AG04449 (cell line): ENCODE results near the gene DDX54.
"Not testable (repeated sequence)": the region's sequence is repeated elsewhere in the genome, so short reads cannot be mapped to it uniquely, and the experiment has no call there.

Experiments used
- CTCF ChIA-PET: fragments of 350-600 bp; formaldehyde crosslinking; extraction: SDS; loops from one replicate; lab custom pipeline; 2021; ENCODE audit warnings: antibody characterized with exemption; lab: Yijun Ruan, JAX
- POLR2A ChIA-PET: fragments of 400-600, 350-600 bp; formaldehyde crosslinking; extraction: SDS; loops from one replicate; lab custom pipeline; 2020; ENCODE audit warnings: antibody characterized with exemption, inconsistent platforms; lab: Yijun Ruan, JAX
- DNase-seq: peaks from one replicate; pipeline ENCODE4 v3.0.0-alpha.2; 2010; ENCODE audit warnings: low read depth, low spot score
- H3K4me3 ChIP-seq: 2 replicates; pipeline ENCODE4 v1.5.1; 2011; ENCODE audit warnings: low read depth, mild to moderate bottlenecking, control low read depth, low read length
- TF ChIP-seq, protein P1 (sequence below): IDR thresholded peaks from one replicate; pipeline ENCODE4 v1.5.1; 2011; ENCODE audit warnings: mild to moderate bottlenecking, moderate library complexity, low read length, control low read depth, inconsistent platforms; ENCODE audit not compliant: insufficient read depth; ENCODE audit errors: missing control alignments

Gene DDX54

GRCh38 chr12:113143959-113144358 lies 41.3 kb downstream of the DDX54 start:
- ChIA-PET CTCF (interaction anchor here (1.3 kb wide), 1 partner anchor 95 kb away, joined by 4 read pairs; no protein-coding TSS in a partner anchor), POLR2A (no interaction called here)
- H3K4me3 ChIP-seq = no peak overlapping the region
- DNase-seq = no peak
- TF ChIP-seq, protein P1, sequence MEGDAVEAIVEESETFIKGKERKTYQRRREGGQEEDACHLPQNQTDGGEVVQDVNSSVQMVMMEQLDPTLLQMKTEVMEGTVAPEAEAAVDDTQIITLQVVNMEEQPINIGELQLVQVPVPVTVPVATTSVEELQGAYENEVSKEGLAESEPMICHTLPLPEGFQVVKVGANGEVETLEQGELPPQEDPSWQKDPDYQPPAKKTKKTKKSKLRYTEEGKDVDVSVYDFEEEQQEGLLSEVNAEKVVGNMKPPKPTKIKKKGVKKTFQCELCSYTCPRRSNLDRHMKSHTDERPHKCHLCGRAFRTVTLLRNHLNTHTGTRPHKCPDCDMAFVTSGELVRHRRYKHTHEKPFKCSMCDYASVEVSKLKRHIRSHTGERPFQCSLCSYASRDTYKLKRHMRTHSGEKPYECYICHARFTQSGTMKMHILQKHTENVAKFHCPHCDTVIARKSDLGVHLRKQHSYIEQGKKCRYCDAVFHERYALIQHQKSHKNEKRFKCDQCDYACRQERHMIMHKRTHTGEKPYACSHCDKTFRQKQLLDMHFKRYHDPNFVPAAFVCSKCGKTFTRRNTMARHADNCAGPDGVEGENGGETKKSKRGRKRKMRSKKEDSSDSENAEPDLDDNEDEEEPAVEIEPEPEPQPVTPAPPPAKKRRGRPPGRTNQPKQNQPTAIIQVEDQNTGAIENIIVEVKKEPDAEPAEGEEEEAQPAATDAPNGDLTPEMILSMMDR = no peak

GRCh38 chr12:113142886-113143332 lies 42.4 kb downstream of the DDX54 start:
- no peak overlapping the region for H3K4me3 ChIP-seq
- TF ChIP-seq, protein P1 = no peak
- ChIA-PET CTCF (no interaction called here), POLR2A (interaction anchor here (0.5 kb wide), 1 partner anchor 80 kb away, joined by 3 read pairs; no protein-coding TSS in a partner anchor)
- no peak for DNase-seq

DNA sequence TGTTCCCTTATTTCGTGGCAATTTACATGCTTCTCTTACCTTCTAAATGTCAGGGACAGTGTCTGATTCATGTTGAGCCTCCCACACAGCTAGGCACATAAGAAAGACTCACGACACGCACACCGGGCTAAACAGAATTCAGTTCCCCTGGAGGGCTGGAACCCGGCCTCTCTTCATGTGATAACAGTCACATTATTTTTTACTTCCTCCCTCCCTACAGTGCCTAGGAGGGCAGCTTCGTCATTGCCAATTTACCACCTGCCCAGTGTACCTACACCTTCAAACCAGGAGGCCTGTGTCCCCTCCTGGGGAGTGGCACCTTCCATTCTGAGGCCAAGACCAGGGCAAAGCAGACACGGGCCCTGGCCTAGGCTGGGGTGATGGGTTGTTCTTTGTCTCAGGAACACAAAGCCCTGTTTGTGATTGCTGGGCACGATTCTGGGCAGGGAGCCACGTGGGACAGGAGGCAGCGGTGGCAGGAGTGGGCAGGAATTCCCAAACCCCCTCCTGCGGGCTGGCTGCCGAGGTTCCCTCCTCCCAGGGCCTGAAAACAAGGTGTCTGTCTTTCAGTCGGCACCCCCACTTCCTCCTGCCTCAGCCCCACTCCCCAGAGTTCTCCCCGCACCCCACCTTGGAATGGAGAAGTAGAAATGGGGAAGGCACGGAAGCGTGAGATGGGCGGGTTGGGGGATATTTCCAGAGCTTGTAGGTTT lies 42.9 kb downstream of the DDX54 start:
- TF ChIP-seq, protein P1 = no peak
- no peak for DNase-seq
- ChIA-PET POLR2A (no interaction called here), CTCF (no interaction called here)
- H3K4me3 ChIP-seq = no peak overlapping the region

GRCh38 chr12:113141716-113142115 lies 43.6 kb downstream of the DDX54 start:
- DNase-seq, POLR2A ChIA-PET, CTCF ChIA-PET, H3K4me3 ChIP-seq: not testable (repeated sequence)

DNA sequence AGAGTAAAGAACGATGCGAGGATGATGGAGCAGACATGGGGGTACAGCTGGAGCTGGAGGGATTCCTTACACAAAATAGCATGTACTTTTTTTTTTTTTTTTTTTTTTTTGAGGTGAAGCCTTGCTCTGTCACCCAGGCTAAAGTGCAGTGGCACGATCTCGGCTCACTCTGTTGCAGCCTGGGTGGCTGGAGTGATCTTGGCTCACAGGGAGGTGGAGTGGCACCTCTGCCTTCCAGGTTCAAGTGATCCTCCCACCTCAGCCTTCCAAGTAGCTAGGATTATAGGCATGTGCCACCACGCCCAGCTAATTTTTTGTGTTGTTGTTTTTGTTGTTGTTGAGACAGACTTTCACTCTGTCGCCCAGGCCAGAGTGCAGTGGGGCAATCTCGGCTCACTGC lies 44.6 kb downstream of the DDX54 start:
- no peak for DNase-seq
- TF ChIP-seq, protein P1 = no peak
- no peak overlapping the region for H3K4me3 ChIP-seq
- POLR2A ChIA-PET = no interaction called here
- CTCF ChIA-PET = no interaction called here

DNA sequence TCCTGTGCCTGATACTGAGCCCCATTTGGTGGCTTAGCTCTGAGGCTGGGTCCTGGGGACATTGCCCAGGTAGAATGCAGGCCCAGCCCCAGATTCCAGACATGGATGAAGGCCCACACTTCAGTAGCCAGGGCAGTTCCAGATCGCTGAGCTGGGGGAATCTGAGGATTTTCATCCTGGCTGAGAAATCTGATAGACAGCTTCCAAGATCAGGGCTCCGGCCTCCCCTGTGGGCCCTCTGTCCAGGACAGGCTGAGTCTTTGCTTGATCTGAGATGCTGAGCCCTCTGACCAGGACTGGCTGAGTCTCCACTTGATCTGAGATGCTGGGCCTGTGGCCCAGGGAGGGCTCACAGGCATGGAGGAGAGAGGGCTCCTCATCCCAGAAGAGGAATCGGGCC lies 46.5 kb downstream of the DDX54 start:
- no peak overlapping the region for H3K4me3 ChIP-seq
- ChIA-PET POLR2A (no interaction called here), CTCF (no interaction called here)
- TF ChIP-seq, protein P1 = no peak
- DNase-seq = no peak
